IMR-90 (cell line): Measurements from ENCODE around the gene RUFY4. TPM values are rescaled to one million over a fixed set of nuclear protein-coding genes. Genes with fewer than 3 reads are reported as not detected.

Experiments
- ATAC-seq: fragments of 200-7000 bp; cut with Tn5 transposase; 2 replicates; pipeline ENCODE4 v1.9.1; 2020; ENCODE audit warnings: low read depth, mild to moderate bottlenecking, moderate library complexity
- BruUV-seq: library from RNA; stranded (reverse); fragments of 400-500 nt; replicated peaks from 2 replicates; lab custom pipeline; 2021; lab: Mats Ljungman, UMichigan
- CTCF ChIA-PET: fragments of 300-600 bp; formaldehyde crosslinking; extraction: SDS; loops from one replicate; lab custom pipeline; 2021; ENCODE audit warnings: antibody characterized with exemption; lab: Yijun Ruan, JAX
- POLR2A ChIA-PET: fragments of 300-600 bp; sonication (Branson Sonifier 250); formaldehyde crosslinking; loops from one replicate; lab custom pipeline; 2022; ENCODE audit warnings: antibody characterized with exemption; ENCODE audit not compliant: unreplicated experiment; lab: Charles Lee
- DNase-seq: peaks from one replicate; pipeline ENCODE4 v3.0.0; 2013
- H2AFZ ChIP-seq: replicated peaks from 2 replicates; pipeline ENCODE3; 2013; ENCODE audit warnings: low read length, mild to moderate bottlenecking; ENCODE audit not compliant: poor library complexity
- H2AK5ac ChIP-seq: 2 replicates; pipeline ENCODE4 v1.6.1; 2013; ENCODE audit warnings: low read depth, low read length, inconsistent platforms
- H2AK9ac ChIP-seq: replicated peaks from 2 replicates; pipeline ENCODE3; 2013; ENCODE audit warnings: mild to moderate bottlenecking, low read depth, low read length, moderate library complexity; ENCODE audit not compliant: poor library complexity
- H2BK120ac ChIP-seq: 2 replicates; pipeline ENCODE4 v1.6.1; 2013; ENCODE audit warnings: low read depth, low read length, inconsistent platforms
- H2BK15ac ChIP-seq: 3 replicates; pipeline ENCODE4 v1.6.1; 2013; ENCODE audit warnings: low read depth, low read length, inconsistent platforms
- H2BK20ac ChIP-seq: 2 replicates; pipeline ENCODE4 v1.6.1; 2013; ENCODE audit warnings: low read depth, mild to moderate bottlenecking, inconsistent platforms, low read length, moderate library complexity
- H2BK5ac ChIP-seq: 2 replicates; pipeline ENCODE4 v1.6.1; 2013; ENCODE audit warnings: mild to moderate bottlenecking, low read depth, low read length, inconsistent platforms; ENCODE audit not compliant: poor library complexity, severe bottlenecking
- H3K14ac ChIP-seq: replicated peaks from 2 replicates; pipeline ENCODE4 v1.6.1; 2013; ENCODE audit warnings: low read depth, low read length, inconsistent platforms
- H3K18ac ChIP-seq: 2 replicates; pipeline ENCODE4 v1.6.1; 2013; ENCODE audit warnings: low read depth, low read length, control low read depth
- H3K23ac ChIP-seq: 2 replicates; pipeline ENCODE4 v1.6.1; 2013; ENCODE audit warnings: low read depth, low read length, inconsistent platforms
- H3K27ac ChIP-seq: 2 replicates; pipeline ENCODE4 v1.5.1; 2013; ENCODE audit warnings: mild to moderate bottlenecking, control low read depth, low read length; ENCODE audit not compliant: insufficient read depth
- H3K27me3 ChIP-seq: 2 replicates; pipeline ENCODE4 v1.6.1; 2013; ENCODE audit warnings: low read length; ENCODE audit not compliant: control insufficient read depth, insufficient read depth
- H3K36me3 ChIP-seq: 2 replicates; pipeline ENCODE4 v1.6.1; 2013; ENCODE audit warnings: low read length, mixed read lengths; ENCODE audit not compliant: control insufficient read depth, insufficient read depth
- H3K4ac ChIP-seq: 2 replicates; pipeline ENCODE4 v1.6.1; 2013; ENCODE audit warnings: low read depth, low read length, inconsistent platforms
- H3K4me1 ChIP-seq: 2 replicates; pipeline ENCODE4 v1.6.1; 2013; ENCODE audit warnings: low read length, mixed read lengths; ENCODE audit not compliant: control insufficient read depth, insufficient read depth
- H3K4me2 ChIP-seq: 2 replicates; pipeline ENCODE4 v1.6.1; 2013; ENCODE audit warnings: low read depth, mild to moderate bottlenecking, control low read depth, low read length, moderate library complexity
- H3K4me3 ChIP-seq: 2 replicates; pipeline ENCODE4 v1.5.1; 2013; ENCODE audit warnings: low read depth, mild to moderate bottlenecking, control low read depth, low read length, moderate library complexity; ENCODE audit not compliant: insufficient read depth
- H3K56ac ChIP-seq: 2 replicates; pipeline ENCODE4 v1.6.1; 2013; ENCODE audit warnings: low read length, inconsistent platforms; ENCODE audit not compliant: insufficient read depth; ENCODE audit errors: extremely low read depth
- H3K79me1 ChIP-seq, 2 experiments: 2 replicates each; pipeline ENCODE4 v1.6.1; 2013; ENCODE audit warnings: low read length in 2 of 2, inconsistent platforms in 1 of 2, low read depth in 1 of 2
- H3K9ac ChIP-seq: 2 replicates; pipeline ENCODE4 v1.6.1; 2013; ENCODE audit warnings: low read depth, low read length, control low read depth
- H3K9me1 ChIP-seq: 2 replicates; pipeline ENCODE4 v1.6.1; 2013; ENCODE audit warnings: low read length, inconsistent platforms; ENCODE audit not compliant: insufficient read depth
- H3K9me3 ChIP-seq: 2 replicates; pipeline ENCODE4 v1.6.1; 2013; ENCODE audit warnings: low read length; ENCODE audit not compliant: control insufficient read depth, insufficient read depth
- H4K20me1 ChIP-seq: 2 replicates; pipeline ENCODE4 v1.6.1; 2013; ENCODE audit warnings: low read length, inconsistent platforms; ENCODE audit not compliant: insufficient read depth
- H4K5ac ChIP-seq: 2 replicates; pipeline ENCODE4 v1.6.1; 2013; ENCODE audit warnings: mild to moderate bottlenecking, low read depth, low read length, control low read depth
- H4K8ac ChIP-seq, 2 experiments: 2 replicates each; pipeline ENCODE4 v1.6.1; 2013; ENCODE audit warnings: low read depth in 2 of 2, low read length in 2 of 2, control low read depth in 1 of 2, inconsistent platforms in 1 of 2
- H4K91ac ChIP-seq: 2 replicates; pipeline ENCODE4 v1.6.1; 2013; ENCODE audit warnings: low read depth, low read length, inconsistent platforms; ENCODE audit not compliant: insufficient read depth
- BHLHE40 ChIP-seq: fragments of 150-350 bp; IDR thresholded peaks from 2 replicates; pipeline ENCODE4 v1.6.1; 2016; ENCODE audit warnings: mild to moderate bottlenecking, low read depth, low read length
- CEBPB ChIP-seq: IDR thresholded peaks from 2 replicates; pipeline ENCODE4 v1.6.1; 2012; ENCODE audit warnings: low read depth, low read length, improper control_type of control experiment
- CHD1 ChIP-seq: IDR thresholded peaks from 2 replicates; pipeline ENCODE4 v1.6.1; 2012; ENCODE audit warnings: low read depth, low read length, improper control_type of control experiment
- FOS ChIP-seq: fragments of 150-350 bp; IDR thresholded peaks from 2 replicates; pipeline ENCODE4 v1.6.1; 2016; ENCODE audit warnings: low read depth, low read length
- MAFK ChIP-seq: IDR thresholded peaks from 2 replicates; pipeline ENCODE4 v1.6.1; 2012; ENCODE audit warnings: low read depth, low read length, improper control_type of control experiment
- MAZ ChIP-seq: IDR thresholded peaks from 2 replicates; pipeline ENCODE4 v1.6.1; 2012; ENCODE audit warnings: low read depth, mild to moderate bottlenecking, low read length, improper control_type of control experiment, moderate library complexity, borderline replicate concordance
- NFE2L2 ChIP-seq: fragments of 150-350 bp; IDR thresholded peaks from 2 replicates; pipeline ENCODE4 v1.6.1; 2016; ENCODE audit warnings: low read depth, mild to moderate bottlenecking, low read length
- POLR2A ChIP-seq: IDR thresholded peaks from 2 replicates; pipeline ENCODE4 v1.6.1; 2012; ENCODE audit warnings: mild to moderate bottlenecking, low read depth, low read length
- RAD21 ChIP-seq: IDR thresholded peaks from 2 replicates; pipeline ENCODE4 v1.6.1; 2012; ENCODE audit warnings: low read length, improper control_type of control experiment
- RCOR1 ChIP-seq: IDR thresholded peaks from 2 replicates; pipeline ENCODE4 v1.6.1; 2012; ENCODE audit warnings: mild to moderate bottlenecking, low read length, improper control_type of control experiment; ENCODE audit not compliant: insufficient replicate concordance
- RFX5 ChIP-seq: IDR thresholded peaks from 2 replicates; pipeline ENCODE4 v1.8.0; 2012; ENCODE audit warnings: low read depth, mild to moderate bottlenecking, low read length, moderate library complexity
- SMC3 ChIP-seq: fragments of 150-350 bp; IDR thresholded peaks from 2 replicates; pipeline ENCODE4 v1.6.1; 2016; ENCODE audit warnings: low read depth, mild to moderate bottlenecking, antibody characterized with exemption, low read length, moderate library complexity
- WGBS, 2 experiments: methylation state at CpG; one replicate each; pipeline versions ENCODE4 v1.1.5 to v1.1.7; 2013; ENCODE audit warnings: missing lambda C conversion rate in 2 of 2; ENCODE audit not compliant: insufficient read length in 1 of 2; ENCODE audit errors: extremely low coverage in 2 of 2; 5-methylcytosine and 5-hydroxymethylcytosine counted together
- dilution Hi-C: fragments of 300-500 bp; cut with HindIII; formaldehyde crosslinking; loops from one replicate; pipeline ENCODE4 v1.14.3; 2018; ENCODE audit warnings: low sequenced_read_pairs; ENCODE audit not compliant: unreplicated experiment
- in situ Hi-C: fragments of 300-500 bp; cut with MboI; formaldehyde crosslinking; loops from 3 replicates; pipeline ENCODE4 v1.14.3; 2019; ENCODE audit warnings: low sequenced_read_pairs, inconsistent platforms, mixed read lengths
- intact Hi-C: fragments of 100-400 bp; cut with micrococcal nuclease; formaldehyde crosslinking; loops from 2 replicates; pipeline ENCODE4 v1.10.0; 2022
- polyA plus RNA-seq, 3 experiments: library from polyadenylated mRNA; depleted of rRNA; stranded (reverse); fragments of >200 nt; gene quantifications; 2 replicates each; pipeline ENCODE4 v1.2.3, GENCODE V29; 2012; ENCODE audit warnings: low replicate concordance in 1 of 3
- total RNA-seq: library from RNA; depleted of rRNA; stranded (reverse); fragments of >200 nt; gene quantifications from 2 replicates; pipeline ENCODE4 v1.2.3, GENCODE V29; 2012
- TF ChIP-seq, protein P1 (sequence below): fragments of 150-350 bp; IDR thresholded peaks from 2 replicates; pipeline ENCODE4 v1.6.1; 2016; ENCODE audit warnings: low read depth, mild to moderate bottlenecking, low read length, moderate library complexity, borderline replicate concordance
- TF ChIP-seq, protein P2 (sequence below): fragments of 150-350 bp; IDR thresholded peaks from 2 replicates; pipeline ENCODE4 v1.6.1; 2017; ENCODE audit warnings: mild to moderate bottlenecking, antibody characterized with exemption, low read length, low read depth
- TF ChIP-seq, protein P3 (sequence below): conservative IDR thresholded peaks from 2 replicates; pipeline ENCODE4 v1.5.1; 2012; ENCODE audit warnings: mild to moderate bottlenecking, low read depth, low read length, improper control_type of control experiment

The RUFY4 gene
- total and polyA plus RNA-seq, 2 of the 4 experiments (the other 2 are of a cell fraction) = not detected

DNA sequence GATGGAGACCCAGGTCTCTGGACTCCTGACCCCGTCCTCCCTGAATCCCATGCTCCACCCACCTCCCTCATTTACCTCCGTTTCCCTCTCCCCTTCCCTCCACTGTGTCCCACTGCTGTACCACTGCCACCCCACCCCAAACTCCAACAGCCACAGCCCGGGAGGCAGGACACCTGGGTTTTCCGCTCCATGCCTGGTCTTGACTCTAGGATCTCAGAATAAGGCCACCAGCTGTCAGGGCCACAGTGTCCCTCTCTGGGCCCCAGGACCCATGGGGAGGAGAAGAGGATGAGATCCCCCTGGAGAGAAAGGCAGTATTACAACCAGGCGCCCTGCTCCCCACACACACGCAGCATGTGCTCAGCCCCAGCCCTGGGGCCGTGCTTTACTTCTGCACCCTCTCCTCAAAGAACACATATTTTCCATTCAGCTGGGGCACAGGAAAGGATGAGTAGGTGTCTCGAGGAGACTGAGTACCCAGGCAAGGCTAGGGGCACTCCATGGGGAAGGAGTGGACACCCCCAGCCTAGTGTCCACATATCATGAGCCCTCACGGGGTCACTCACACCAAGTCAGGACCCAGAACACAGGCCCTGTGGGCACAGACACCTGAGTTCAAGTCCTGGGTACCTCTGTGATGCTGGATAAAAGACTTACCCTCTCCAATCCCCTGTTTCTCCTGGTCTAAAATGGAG is 700 bp downstream of the RUFY4 start:
- Histone ChIP-seq H3K9me1 (no peaks in the 10 kb centered on the region), H3K9me3 (no peaks in the 10 kb centered on the region), H4K91ac (no peak overlapping the region), H3K56ac (no peak overlapping the region), H3K4ac (no peak overlapping the region), H3K14ac (no peak overlapping the region), H3K27ac (no peak overlapping the region), H2BK20ac (no peak overlapping the region), H4K20me1 (0 out of 2 replicates have a peak, but pooled peaks cover 3% of the 10 kb centered on the region), H4K5ac (no peak overlapping the region), H3K4me3 (no peak overlapping the region), H2BK120ac (no peak overlapping the region), H2AFZ (no peak overlapping the region), H2BK15ac (no peak overlapping the region), H3K4me2 (no peak overlapping the region), H2BK5ac (no peak overlapping the region), H3K9ac (no peak overlapping the region), H3K4me1 (no peaks in the 10 kb centered on the region), H3K23ac (no peak overlapping the region), H3K27me3 (peaks cover 71% of the 10 kb centered on the region), H3K79me1 (no peaks in the 10 kb centered on the region), H2AK5ac (no peak overlapping the region), H3K18ac (no peak overlapping the region), H4K8ac (no peak overlapping the region), H2AK9ac (no peak overlapping the region), H3K36me3 (no peaks in the 10 kb centered on the region)
- CTCF ChIA-PET = interaction anchor here (1.7 kb wide), 1 partner anchor 284 kb away, joined by 10 read pairs; no protein-coding TSS in a partner anchor
- BruUV-seq = no TSS peak
- in situ Hi-C loops = loop anchor here (5.0 kb wide), 1 partner anchor 282 kb away; no protein-coding TSS in a partner anchor
- no peak for TF ChIP-seq RAD21
- no peak for TF ChIP-seq RFX5
- TF ChIP-seq MAFK = no peak
- TF ChIP-seq SMC3 = no peak
- no peak for TF ChIP-seq POLR2A
- no peak for TF ChIP-seq BHLHE40
- TF ChIP-seq, protein P1, sequence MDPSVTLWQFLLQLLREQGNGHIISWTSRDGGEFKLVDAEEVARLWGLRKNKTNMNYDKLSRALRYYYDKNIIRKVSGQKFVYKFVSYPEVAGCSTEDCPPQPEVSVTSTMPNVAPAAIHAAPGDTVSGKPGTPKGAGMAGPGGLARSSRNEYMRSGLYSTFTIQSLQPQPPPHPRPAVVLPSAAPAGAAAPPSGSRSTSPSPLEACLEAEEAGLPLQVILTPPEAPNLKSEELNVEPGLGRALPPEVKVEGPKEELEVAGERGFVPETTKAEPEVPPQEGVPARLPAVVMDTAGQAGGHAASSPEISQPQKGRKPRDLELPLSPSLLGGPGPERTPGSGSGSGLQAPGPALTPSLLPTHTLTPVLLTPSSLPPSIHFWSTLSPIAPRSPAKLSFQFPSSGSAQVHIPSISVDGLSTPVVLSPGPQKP = no peak
- TF ChIP-seq, protein P2, sequence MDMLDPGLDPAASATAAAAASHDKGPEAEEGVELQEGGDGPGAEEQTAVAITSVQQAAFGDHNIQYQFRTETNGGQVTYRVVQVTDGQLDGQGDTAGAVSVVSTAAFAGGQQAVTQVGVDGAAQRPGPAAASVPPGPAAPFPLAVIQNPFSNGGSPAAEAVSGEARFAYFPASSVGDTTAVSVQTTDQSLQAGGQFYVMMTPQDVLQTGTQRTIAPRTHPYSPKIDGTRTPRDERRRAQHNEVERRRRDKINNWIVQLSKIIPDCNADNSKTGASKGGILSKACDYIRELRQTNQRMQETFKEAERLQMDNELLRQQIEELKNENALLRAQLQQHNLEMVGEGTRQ = no peak
- no peak for TF ChIP-seq MAZ
- TF ChIP-seq, protein P3, sequence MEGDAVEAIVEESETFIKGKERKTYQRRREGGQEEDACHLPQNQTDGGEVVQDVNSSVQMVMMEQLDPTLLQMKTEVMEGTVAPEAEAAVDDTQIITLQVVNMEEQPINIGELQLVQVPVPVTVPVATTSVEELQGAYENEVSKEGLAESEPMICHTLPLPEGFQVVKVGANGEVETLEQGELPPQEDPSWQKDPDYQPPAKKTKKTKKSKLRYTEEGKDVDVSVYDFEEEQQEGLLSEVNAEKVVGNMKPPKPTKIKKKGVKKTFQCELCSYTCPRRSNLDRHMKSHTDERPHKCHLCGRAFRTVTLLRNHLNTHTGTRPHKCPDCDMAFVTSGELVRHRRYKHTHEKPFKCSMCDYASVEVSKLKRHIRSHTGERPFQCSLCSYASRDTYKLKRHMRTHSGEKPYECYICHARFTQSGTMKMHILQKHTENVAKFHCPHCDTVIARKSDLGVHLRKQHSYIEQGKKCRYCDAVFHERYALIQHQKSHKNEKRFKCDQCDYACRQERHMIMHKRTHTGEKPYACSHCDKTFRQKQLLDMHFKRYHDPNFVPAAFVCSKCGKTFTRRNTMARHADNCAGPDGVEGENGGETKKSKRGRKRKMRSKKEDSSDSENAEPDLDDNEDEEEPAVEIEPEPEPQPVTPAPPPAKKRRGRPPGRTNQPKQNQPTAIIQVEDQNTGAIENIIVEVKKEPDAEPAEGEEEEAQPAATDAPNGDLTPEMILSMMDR = no peak
- no peak for TF ChIP-seq NFE2L2
- TF ChIP-seq CEBPB = no peak
- no peak for TF ChIP-seq FOS
- no peak for TF ChIP-seq RCOR1
- TF ChIP-seq CHD1 = no peak
- ATAC-seq = no peak
- dilution Hi-C loops = no loop called here
- intact Hi-C loops = no loop called here
- no peak for DNase-seq
- WGBS, 2 experiments = no CpG with 5 or more reads among the region's 9 CpGs
- POLR2A ChIA-PET = no interaction called here
